Nephron progenitor cell (in vitro differentiated cells): ENCODE results near the gene TRANK1.
A peak's percentile ranks its signal among the peaks of the same experiment; 100 is the strongest.

ENCODE experiments used
- DNase-seq: peaks from one replicate; pipeline ENCODE4 v3.0.0; 2021
- H3K27ac Mint-ChIP-seq: 2 replicates; pipeline ENCODE4 v1.8.0; 2021; ENCODE audit warnings: mild to moderate bottlenecking, moderate library complexity, mixed read lengths
- H3K27me3 Mint-ChIP-seq: 2 replicates; pipeline ENCODE4 v1.8.0; 2021; ENCODE audit warnings: mild to moderate bottlenecking, low read depth, mixed read lengths; ENCODE audit not compliant: poor library complexity
- H3K36me3 Mint-ChIP-seq: 2 replicates; pipeline ENCODE4 v1.8.0; 2021; ENCODE audit warnings: low read depth, mixed read lengths
- H3K4me1 Mint-ChIP-seq: 2 replicates; pipeline ENCODE4 v1.8.0; 2021; ENCODE audit warnings: mixed read lengths
- H3K4me3 Mint-ChIP-seq: 2 replicates; pipeline ENCODE4 v1.8.0; 2021; ENCODE audit warnings: mild to moderate bottlenecking, moderate library complexity, mixed read lengths
- H3K9me3 Mint-ChIP-seq: 2 replicates; pipeline ENCODE4 v1.8.0; 2021; ENCODE audit warnings: mild to moderate bottlenecking, moderate library complexity, mixed read lengths
- CTCF ChIP-seq: fragments of 200-600 bp; sonication (generic); IDR thresholded peaks from 2 replicates; pipeline ENCODE4 v1.5.0; 2021; ENCODE audit warnings: antibody characterized with exemption

Gene TRANK1

GRCh38 chr3:36811768-36812167 lies 133.1 kb downstream of the TRANK1 start:
- no peak for TF ChIP-seq CTCF
- DNase-seq = no peak
- peaks cover 1% of the 10 kb centered on the region for H3K9me3 Mint-ChIP-seq
- no peak overlapping the region for H3K4me3 Mint-ChIP-seq
- H3K27me3 Mint-ChIP-seq = peaks cover 11% of the 10 kb centered on the region
- H3K36me3 Mint-ChIP-seq = no peaks in the 10 kb centered on the region
- H3K27ac Mint-ChIP-seq = no peak overlapping the region
- peaks cover 23% of the 10 kb centered on the region for H3K4me1 Mint-ChIP-seq

GRCh38 chr3:36804295-36805055 lies 140.4 kb downstream of the TRANK1 start:
- H3K4me3 Mint-ChIP-seq = no peak overlapping the region
- TF ChIP-seq CTCF = no peak
- H3K27ac Mint-ChIP-seq = no peak overlapping the region
- H3K9me3 Mint-ChIP-seq = peaks cover 22% of the 10 kb centered on the region
- peaks cover 5% of the 10 kb centered on the region for H3K36me3 Mint-ChIP-seq
- DNase-seq = peak; percentile 26
- no peaks in the 10 kb centered on the region for H3K4me1 Mint-ChIP-seq
- H3K27me3 Mint-ChIP-seq = peaks cover 9% of the 10 kb centered on the region

GRCh38 chr3:36803091-36803791 lies 141.6 kb downstream of the TRANK1 start:
- Mint-ChIP-seq H3K27me3 (peaks cover 5% of the 10 kb centered on the region), H3K4me1 (no peaks in the 10 kb centered on the region), H3K27ac (no peak overlapping the region), H3K9me3 (peaks cover 22% of the 10 kb centered on the region), H3K36me3 (peaks cover 5% of the 10 kb centered on the region), H3K4me3 (no peak overlapping the region)
- DNase-seq = no peak
- no peak for TF ChIP-seq CTCF

- no peaks in the 10 kb centered on the region for H3K36me3 Mint-ChIP-seq
- H3K27ac Mint-ChIP-seq = peak overlapping the region; percentile 11
- H3K4me1 Mint-ChIP-seq = no peaks in the 10 kb centered on the region
- H3K9me3 Mint-ChIP-seq = peaks cover 10% of the 10 kb centered on the region
- TF ChIP-seq CTCF = no peak
- H3K27me3 Mint-ChIP-seq = peaks cover 7% of the 10 kb centered on the region
- no peak for DNase-seq
- no peak overlapping the region for H3K4me3 Mint-ChIP-seq
These were observed 144.2 kb downstream of the TRANK1 start for GRCh38 chr3:36800533-36801116.

GRCh38 chr3:36796881-36797280 lies 148.0 kb downstream of the TRANK1 start:
- Mint-ChIP-seq H3K4me1 (no peaks in the 10 kb centered on the region), H3K27me3 (peaks cover 15% of the 10 kb centered on the region), H3K36me3 (no peaks in the 10 kb centered on the region), H3K4me3 (no peak overlapping the region), H3K27ac (no peak overlapping the region), H3K9me3 (no peaks in the 10 kb centered on the region)
- no peak for DNase-seq
- no peak for TF ChIP-seq CTCF
